SK-N-MC (cell line): ENCODE results near the gene OSGEPL1.

ENCODE experiments used
- DNase-seq: peaks from one replicate; pipeline ENCODE4 v3.0.0-alpha.2; 2011; ENCODE audit warnings: low read depth, low spot score
- H3K27ac ChIP-seq: fragments of 200-600 bp; sonication (generic); 2 replicates; pipeline ENCODE4 v1.5.1; 2016; ENCODE audit warnings: mixed run types
- H3K36me3 ChIP-seq: fragments of 200-600 bp; sonication (generic); 2 replicates; pipeline ENCODE4 v1.6.1; 2017; ENCODE audit warnings: antibody characterized with exemption, low read length, mixed read lengths; ENCODE audit not compliant: insufficient read depth
- H3K4me3 ChIP-seq: fragments of 200-600 bp; sonication (generic); 2 replicates; pipeline ENCODE4 v1.5.1; 2016
- H3K9ac ChIP-seq: fragments of 200-600 bp; sonication (generic); 2 replicates; pipeline ENCODE4 v1.8.0; 2017; ENCODE audit warnings: mixed run types, mixed read lengths; ENCODE audit not compliant: insufficient read length
- H3K9me3 ChIP-seq: fragments of 200-600 bp; sonication (generic); 2 replicates; pipeline ENCODE4 v1.6.1; 2017; ENCODE audit warnings: low read depth, mild to moderate bottlenecking, antibody characterized with exemption, low read length, moderate library complexity, mixed read lengths
- EZH2 ChIP-seq: fragments of 200-600 bp; sonication (generic); IDR thresholded peaks from one replicate; pipeline ENCODE4 v1.6.1; 2017; ENCODE audit warnings: antibody characterized with exemption
- FOXP2 ChIP-seq: optimal IDR thresholded peaks from 2 replicates; pipeline ENCODE3; 2011; ENCODE audit warnings: mild to moderate bottlenecking, moderate library complexity; ENCODE audit not compliant: insufficient read depth; ENCODE audit errors: extremely low read length, control extremely low read depth
- POLR2AphosphoS5 ChIP-seq: IDR thresholded peaks from 2 replicates; pipeline ENCODE4 v1.6.1; 2012; ENCODE audit warnings: mild to moderate bottlenecking, low read depth, low read length, borderline replicate concordance

OSGEPL1 gene

GRCh38 chr2:189791338-189792042 is 28.9 kb upstream of the OSGEPL1 start:
- H3K4me3 ChIP-seq = no peak overlapping the region
- peaks cover 74% of the 10 kb centered on the region for H3K36me3 ChIP-seq
- H3K9me3 ChIP-seq = no peaks in the 10 kb centered on the region

GRCh38 chr2:189783927-189784867 is 21.6 kb upstream of the OSGEPL1 start, which contains the start of the genes ORMDL1 and PMS1:
Gene ORMDL1 (minus strand): TSS chr2:189784339. CDS start chr2:189782595, 1,744 bp downstream.
Gene PMS1 (plus strand): TSS chr2:189784450. CDS start chr2:189791810, 7,360 bp downstream.
- peak within 1 kb of the TSS; percentile 99 for H3K4me3 ChIP-seq
- H3K36me3 ChIP-seq = peaks cover 57% of the 10 kb centered on the region
- TF ChIP-seq POLR2AphosphoS5 (peak; percentile 90), EZH2 (no peak)
- peak within 1 kb of the TSS; percentile 90 for H3K9ac ChIP-seq
- DNase-seq = peak; percentile 70
- H3K27ac ChIP-seq = peak within 1 kb of the TSS; percentile 74
- H3K9me3 ChIP-seq = no peaks in the 10 kb centered on the region

More at GRCh38 chr2:189791338-189792042, 28.9 kb upstream of the OSGEPL1 start:
- no peak for DNase-seq
- no peak overlapping the region for H3K27ac ChIP-seq
- no peak overlapping the region for H3K9ac ChIP-seq
- no peak for TF ChIP-seq FOXP2
- no peak for TF ChIP-seq EZH2
- no peak for TF ChIP-seq POLR2AphosphoS5

- TF ChIP-seq POLR2AphosphoS5 (no peak), EZH2 (no peak), FOXP2 (no peak)
- Histone ChIP-seq H3K27ac (peak overlapping the region; percentile 38; the same call in 1 of the 2 replicates), H3K4me3 (peak overlapping the region; percentile 99), H3K36me3 (peaks cover 58% of the 10 kb centered on the region), H3K9me3 (no peaks in the 10 kb centered on the region), H3K9ac (peak overlapping the region; percentile 90)
- DNase-seq = no peak
Measured at GRCh38 chr2:189783451-189783926, 20.9 kb upstream of the OSGEPL1 start.

- no peak overlapping the region for H3K27ac ChIP-seq
- no peak overlapping the region for H3K9ac ChIP-seq
- DNase-seq = no peak
- TF ChIP-seq POLR2AphosphoS5 (no peak), FOXP2 (no peak), EZH2 (no peak)
- peaks cover 61% of the 10 kb centered on the region for H3K36me3 ChIP-seq
- peak overlapping the region; percentile 99 for H3K4me3 ChIP-seq
- no peaks in the 10 kb centered on the region for H3K9me3 ChIP-seq
Measured at GRCh38 chr2:189782221-189782671, 19.7 kb upstream of the OSGEPL1 start.

- H3K9ac ChIP-seq = no peak overlapping the region
- peaks cover 84% of the 10 kb centered on the region for H3K36me3 ChIP-seq
- no peak overlapping the region for H3K27ac ChIP-seq
- no peak overlapping the region for H3K4me3 ChIP-seq
- TF ChIP-seq POLR2AphosphoS5 = no peak
- TF ChIP-seq FOXP2 = no peak
- TF ChIP-seq EZH2 = no peak
- DNase-seq = no peak
- no peaks in the 10 kb centered on the region for H3K9me3 ChIP-seq
Measured at GRCh38 chr2:189772212-189772611, 9.6 kb upstream of the OSGEPL1 start.

GRCh38 chr2:189770590-189771322 is 8.2 kb upstream of the OSGEPL1 start:
- no peaks in the 10 kb centered on the region for H3K9me3 ChIP-seq
- peaks cover 77% of the 10 kb centered on the region for H3K36me3 ChIP-seq
- H3K9ac ChIP-seq = no peak overlapping the region
- H3K4me3 ChIP-seq = no peak overlapping the region
- TF ChIP-seq FOXP2 = no peak
- no peak for TF ChIP-seq EZH2
- no peak for TF ChIP-seq POLR2AphosphoS5
- no peak for DNase-seq
- H3K27ac ChIP-seq = no peak overlapping the region

GRCh38 chr2:189763908-189764661 is 1.5 kb upstream of the OSGEPL1 start:
- Histone ChIP-seq H3K36me3 (peaks cover 23% of the 10 kb centered on the region), H3K4me3 (peak overlapping the region; percentile 98), H3K9ac (peak overlapping the region; percentile 98), H3K9me3 (no peaks in the 10 kb centered on the region), H3K27ac (no peak overlapping the region)
- DNase-seq = no peak
- no peak for TF ChIP-seq FOXP2
- no peak for TF ChIP-seq EZH2
